Measurements from ENCODE around the gene SPI1. TPM values are rescaled to one million over a fixed set of nuclear protein-coding genes. Genes with fewer than 3 reads are reported as not detected.

The SPI1 gene
- not detected in 2 replicates for total RNA-seq

DNA sequence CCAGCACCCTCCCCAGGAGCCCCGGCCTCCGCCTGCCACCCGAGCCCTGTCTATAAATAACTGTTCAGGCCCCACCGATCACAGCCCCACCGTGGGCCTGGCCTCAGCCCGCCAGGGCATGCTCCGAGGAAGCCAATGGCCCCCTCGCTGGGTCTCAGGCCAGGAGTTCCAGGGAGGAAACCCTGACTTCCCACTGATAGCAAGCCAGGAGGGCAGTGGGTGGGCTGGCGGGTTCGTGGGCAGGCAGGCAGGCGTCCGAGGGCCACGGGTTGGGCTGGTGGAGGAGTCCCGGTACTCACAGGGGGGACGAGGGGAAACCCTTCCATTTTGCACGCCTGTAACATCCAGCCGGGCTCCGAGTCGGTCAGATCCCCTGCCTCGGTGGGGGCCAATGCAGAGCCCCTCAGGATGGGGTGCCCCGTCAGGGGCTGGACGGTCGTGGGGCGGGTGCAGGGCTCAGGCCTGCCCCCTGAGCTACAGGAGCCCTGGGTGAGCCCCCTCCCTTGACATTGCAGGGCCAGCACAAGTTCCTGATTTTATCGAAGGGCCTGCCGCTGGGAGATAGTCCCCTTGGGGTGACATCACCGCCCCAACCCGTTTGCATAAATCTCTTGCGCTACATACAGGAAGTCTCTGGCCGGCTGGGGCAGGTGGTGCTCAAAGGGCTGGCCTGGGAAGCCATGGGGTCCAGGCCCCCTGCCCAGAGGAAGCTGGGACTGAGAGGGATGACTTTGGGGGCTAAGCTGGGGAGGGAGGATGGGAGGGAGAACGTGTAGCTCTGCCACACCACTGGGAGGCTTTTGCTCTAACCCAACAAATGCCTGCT lies at the start of gene SPI1:
Gene SPI1, minus strand, starts transcription at position 538 of the 826 bp plus-strand sequence. Its CDS starts 194 bp downstream, at position 344.

DNA sequence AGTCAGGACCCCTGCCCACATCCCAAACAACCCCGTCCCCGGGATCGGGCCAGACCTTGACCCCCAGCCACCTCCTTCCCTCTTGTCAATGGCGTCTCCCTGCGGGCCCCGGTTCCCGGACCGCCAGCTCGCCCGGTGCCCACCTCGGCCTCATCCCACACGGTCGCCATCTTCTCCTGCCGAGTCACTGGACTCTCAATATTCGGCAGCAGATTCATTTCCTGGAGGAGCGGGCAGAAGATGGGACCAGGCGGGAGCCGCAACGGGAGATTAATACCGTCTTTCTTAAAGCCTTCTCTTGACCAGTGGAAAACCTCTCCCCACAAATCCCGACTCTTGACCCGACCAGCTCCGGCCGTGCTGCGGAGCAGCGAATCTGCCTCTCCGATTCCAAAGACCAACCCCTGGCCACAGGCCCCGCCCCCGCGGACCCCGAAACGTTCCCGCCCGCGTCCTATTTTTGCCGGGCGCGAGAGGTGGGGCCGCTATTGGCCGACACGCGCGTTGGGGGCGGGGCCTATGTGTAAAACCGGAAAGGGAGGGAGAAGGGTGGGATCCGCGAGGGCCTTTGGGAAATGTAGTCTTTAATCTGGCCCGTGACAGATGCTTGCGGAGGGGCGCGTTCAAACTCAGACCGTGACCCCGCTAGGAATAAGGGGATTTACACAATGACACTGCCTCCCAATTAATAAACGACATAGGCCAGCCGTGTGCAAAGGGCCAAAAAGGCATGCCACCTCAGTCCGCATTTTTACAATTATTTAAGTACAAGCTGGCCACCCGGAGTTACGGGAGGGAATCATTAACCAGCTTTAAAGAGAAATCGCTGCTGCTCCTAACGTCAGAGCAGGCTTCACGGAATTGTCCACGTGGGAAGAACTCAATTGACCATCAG lies 48.0 kb upstream of the SPI1 start, which contains the start of gene PSMC3:
Gene PSMC3, minus strand, starts transcription at position 378 of the 895 bp plus-strand sequence. Its CDS starts 160 bp downstream, at position 218.

DNA sequence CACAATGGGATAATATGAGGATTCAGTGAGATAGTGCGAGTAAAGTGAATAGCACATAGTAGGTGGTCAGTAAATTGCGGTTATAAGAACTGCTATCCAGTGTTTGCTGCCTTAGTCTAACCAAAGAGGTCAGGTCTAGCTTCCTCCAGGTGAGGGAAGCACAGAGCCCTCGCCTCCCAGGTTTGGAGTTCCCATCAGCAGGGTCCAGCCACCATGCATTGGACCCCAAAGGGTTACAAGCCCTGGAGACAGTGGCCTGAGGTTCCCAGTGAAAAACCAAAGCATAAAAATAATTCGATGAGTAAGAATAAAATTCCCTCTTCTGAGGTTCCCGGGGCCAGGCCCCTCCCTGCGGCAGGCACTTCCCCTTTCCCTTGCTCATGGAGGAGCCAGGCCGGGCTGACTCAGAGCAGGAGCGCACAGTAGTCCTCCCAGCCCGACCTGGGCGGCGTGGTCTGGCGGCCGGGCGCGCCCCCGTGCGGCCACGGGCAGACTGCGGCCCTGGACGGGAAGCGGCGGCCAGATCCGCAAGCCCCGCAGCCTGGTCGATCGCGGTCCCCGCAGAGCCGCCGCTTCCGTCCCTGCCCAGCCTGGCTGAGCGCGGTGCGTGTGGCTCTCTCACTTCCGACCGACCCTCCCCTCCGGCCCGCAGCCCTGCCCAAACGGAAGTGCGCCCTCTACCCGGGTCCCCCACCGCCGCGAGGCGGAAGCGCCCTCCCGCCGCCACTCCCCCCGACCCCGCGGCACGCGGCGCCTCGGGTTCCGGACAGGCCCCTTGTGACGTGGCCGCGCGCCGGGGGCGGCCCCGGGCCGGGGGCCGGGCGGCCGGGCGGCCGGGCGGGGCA lies 29.6 kb upstream of the SPI1 start, which contains the start of gene SLC39A13:
Gene SLC39A13, plus strand, starts transcription at position 845 of the 845 bp plus-strand sequence. CDS start 1,505 bp downstream, outside the sequence.

DNA sequence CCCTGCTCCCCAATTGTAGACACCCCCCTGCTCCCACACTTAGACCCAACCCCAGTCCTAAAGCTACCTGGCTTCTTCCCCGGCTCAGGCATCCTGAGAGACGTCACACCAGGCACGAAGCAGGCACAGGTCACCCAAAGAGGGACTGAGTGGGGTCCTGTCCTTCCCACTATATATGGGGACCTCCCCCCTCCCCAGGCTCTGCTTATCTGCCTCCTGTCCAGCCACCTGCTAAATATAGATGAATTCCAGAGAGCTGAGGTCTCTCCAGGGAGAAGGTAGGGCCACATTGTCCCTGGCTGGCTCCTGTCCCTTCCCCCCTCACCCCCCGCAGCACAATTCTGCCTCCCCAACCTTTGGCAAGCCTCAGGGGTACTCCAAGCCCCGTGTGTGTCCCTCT lies 25.8 kb downstream of the SPI1 start, which contains the start of gene MYBPC3:
Gene MYBPC3, minus strand, starts transcription at position 147 of the 400 bp plus-strand sequence. Its CDS starts 55 bp downstream, at position 92.

Small RNA genes within 50 kb of the gene (small RNA-seq; reads per million reads assigned to genes)
- gene MIR4487: not detected

Other genes starting within 250 kb of the SPI1 start
- gene ARFGAP2, start 201.7 kb downstream of the SPI1 start, total RNA-seq: 155 and 205 TPM in 2 replicates
- 122 and 129 TPM in 2 replicates for gene PACSIN3, start 192.1 kb downstream of the SPI1 start, total RNA-seq
- 71.1 and 89.3 TPM in 2 replicates for gene DDB2, start 163.6 kb downstream of the SPI1 start, total RNA-seq
- gene ACP2, start 129.7 kb downstream of the SPI1 start, total RNA-seq: 38.4 and 54.6 TPM in 2 replicates
- gene NR1H3, start 120.6 kb downstream of the SPI1 start, total RNA-seq: 12.2 and 13.2 TPM in 2 replicates
- 32.8 and 39.3 TPM in 2 replicates for gene MADD, start 108.4 kb downstream of the SPI1 start, total RNA-seq
- not detected in 2 replicates for gene MYBPC3, start 25.8 kb downstream of the SPI1 start, total RNA-seq
- 51.0 and 138 TPM in 2 replicates for gene SLC39A13, start 30.0 kb upstream of the SPI1 start, total RNA-seq
- gene PSMC3, start 47.9 kb upstream of the SPI1 start, total RNA-seq: 122 and 195 TPM in 2 replicates
- 0.79 and 1.6 TPM in 2 replicates for gene RAPSN, start 70.6 kb upstream of the SPI1 start, total RNA-seq
- 84.4 and 123 TPM in 2 replicates for gene CELF1, start 174.6 kb upstream of the SPI1 start, total RNA-seq
- 38.1 and 79.4 TPM in 2 replicates for gene PTPMT1, start 187.1 kb upstream of the SPI1 start, total RNA-seq
- gene KBTBD4, start 200.4 kb upstream of the SPI1 start, total RNA-seq: 20.4 and 34.4 TPM in 2 replicates
- 53.0 and 71.9 TPM in 2 replicates for gene NDUFS3, start 200.5 kb upstream of the SPI1 start, total RNA-seq
- under 0.01 TPM in 1 of 2 replicates, not detected in the other for gene FAM180B, start 208.1 kb upstream of the SPI1 start, total RNA-seq
- 2.0 and 3.6 TPM in 2 replicates for gene C1QTNF4, start 215.9 kb upstream of the SPI1 start, total RNA-seq